Caco-2 (cell line): ENCODE measurements around the gene KIF6. TPM values are rescaled to one million over a fixed set of nuclear protein-coding genes. Genes with fewer than 3 reads are reported as not detected.

Experiments
- BruUV-seq: library from RNA; stranded (reverse); fragments of 400-500 nt; replicated peaks from 2 replicates; lab custom pipeline; 2021; lab: Mats Ljungman, UMichigan
- CTCF ChIA-PET: fragments of 300-600 bp; sonication (Branson Sonifier 250); formaldehyde crosslinking; loops from one replicate; lab custom pipeline; 2022; ENCODE audit warnings: antibody characterized with exemption; lab: Charles Lee
- POLR2A ChIA-PET: fragments of 300-600 bp; sonication (Branson Sonifier 250); formaldehyde crosslinking; loops from one replicate; lab custom pipeline; 2022; ENCODE audit warnings: antibody characterized with exemption; lab: Charles Lee
- DNase-seq, 2 experiments: peaks; one replicate each; pipeline versions ENCODE4 v3.0.0 to v3.0.0-alpha.2; 2020 to 2022
- H3K27me3 ChIP-seq: replicated peaks from 2 replicates; pipeline ENCODE4 v1.6.0; 2011; ENCODE audit warnings: low read length; ENCODE audit not compliant: control insufficient read depth, insufficient read depth
- H3K36me3 ChIP-seq: 2 replicates; pipeline ENCODE4 v1.5.1; 2011; ENCODE audit warnings: low read length; ENCODE audit not compliant: control insufficient read depth, insufficient read depth
- H3K4me1 ChIP-seq: fragments of 250-450 bp; sonication (Bioruptor Pico); 2 replicates; pipeline ENCODE4 v1.5.1; 2020; ENCODE audit warnings: mild to moderate bottlenecking
- H3K4me3 ChIP-seq: 2 replicates; pipeline ENCODE4 v1.5.1; 2011; ENCODE audit warnings: low read depth, mild to moderate bottlenecking, control low read depth, low read length
- H3K9me3 ChIP-seq: fragments of 250-450 bp; sonication (Bioruptor Pico); 2 replicates; pipeline ENCODE4 v1.5.1; 2020; ENCODE audit warnings: mild to moderate bottlenecking, moderate library complexity
- H3K27ac Mint-ChIP-seq: one replicate; pipeline ENCODE4 v1.8.0; 2022; ENCODE audit warnings: mixed read lengths; ENCODE audit not compliant: unreplicated experiment
- H3K27me3 Mint-ChIP-seq: one replicate; pipeline ENCODE4 v1.8.0; 2022; ENCODE audit warnings: mixed read lengths; ENCODE audit not compliant: insufficient read depth, unreplicated experiment
- H3K36me3 Mint-ChIP-seq: one replicate; pipeline ENCODE4 v1.8.0; 2022; ENCODE audit warnings: mild to moderate bottlenecking, mixed read lengths; ENCODE audit not compliant: insufficient read depth, unreplicated experiment
- H3K4me1 Mint-ChIP-seq: one replicate; pipeline ENCODE4 v1.8.0; 2022; ENCODE audit warnings: low read depth, mixed read lengths; ENCODE audit not compliant: unreplicated experiment
- H3K4me3 Mint-ChIP-seq: one replicate; pipeline ENCODE4 v1.8.0; 2022; ENCODE audit warnings: mild to moderate bottlenecking, moderate library complexity, mixed read lengths; ENCODE audit not compliant: unreplicated experiment
- H3K9me3 Mint-ChIP-seq: one replicate; pipeline ENCODE4 v1.8.0; 2022; ENCODE audit warnings: mixed read lengths; ENCODE audit not compliant: unreplicated experiment
- CTCF ChIP-seq, 2 experiments: fragments of 200-600 bp in 1 of 2; IDR thresholded peaks; 1 replicate in 1 of 2; 2 replicates in 1 of 2; pipeline versions ENCODE4 v1.5.1 to v1.8.0; 2011 to 2022; ENCODE audit warnings: antibody characterized with exemption in 1 of 2, control low read depth in 1 of 2, inconsistent platforms in 1 of 2, low read depth in 1 of 2, low read length in 1 of 2, mild to moderate bottlenecking in 1 of 2, moderate library complexity in 1 of 2; ENCODE audit not compliant: insufficient read depth in 1 of 2, severe bottlenecking in 1 of 2, unreplicated experiment in 1 of 2
- intact Hi-C: fragments of 100-400 bp; cut with micrococcal nuclease; formaldehyde crosslinking; loops from one replicate; pipeline ENCODE4 v1.10.0; 2022; ENCODE audit not compliant: unreplicated experiment
- total RNA-seq: library from RNA; stranded (reverse); gene quantifications from 2 replicates; pipeline ENCODE4 v1.2.3, GENCODE V29; 2022

Gene KIF6
- total RNA-seq, 1 experiment from 2014 or later, result not detected

GRCh38 chr6:39439342-39440038, 285.7 kb downstream of the KIF6 start:
- no peak for DNase-seq

GRCh38 chr6:39433630-39434029, 291.6 kb downstream of the KIF6 start:
- Mint-ChIP-seq H3K27ac (no peak overlapping the region), H3K4me1 (no peaks in the 10 kb centered on the region), H3K27me3 (peaks cover 6% of the 10 kb centered on the region), H3K9me3 (no peaks in the 10 kb centered on the region), H3K36me3 (no peaks in the 10 kb centered on the region), H3K4me3 (no peak overlapping the region)
- no peak for TF ChIP-seq CTCF (IDR thresholded peaks at IDR 0.05; ENCODE audit: insufficient read depth in 1 of 2, low read depth in 1 of 2, low read length in 1 of 2, severe bottlenecking in 1 of 2, unreplicated experiment in 1 of 2)
- intact Hi-C loops, result no loop called here
- DNase-seq, result no peak
- H3K27me3 ChIP-seq, result no peaks in the 10 kb centered on the region; the same call in 1 of the 2 replicates
- BruUV-seq, result no TSS peak
- H3K36me3 ChIP-seq, result no peaks in the 10 kb centered on the region
- CTCF ChIA-PET, result no interaction called here
- POLR2A ChIA-PET, result no interaction called here
- H3K4me1 ChIP-seq, result no peaks in the 10 kb centered on the region
- H3K4me3 ChIP-seq, result no peak overlapping the region
- H3K9me3 ChIP-seq, result peaks cover 5% of the 10 kb centered on the region; the same call in 1 of the 2 replicates

More at GRCh38 chr6:39439342-39440038, 285.7 kb downstream of the KIF6 start:
- Mint-ChIP-seq H3K9me3 (no peaks in the 10 kb centered on the region), H3K4me1 (no peaks in the 10 kb centered on the region), H3K27ac (no peak overlapping the region), H3K27me3 (peaks cover 5% of the 10 kb centered on the region), H3K4me3 (no peak overlapping the region), H3K36me3 (no peaks in the 10 kb centered on the region)
- H3K4me3 ChIP-seq, result no peak overlapping the region
- intact Hi-C loops, result no loop called here
- no TSS peak for BruUV-seq
- no peaks in the 10 kb centered on the region for H3K36me3 ChIP-seq
- no peaks in the 10 kb centered on the region for H3K4me1 ChIP-seq
- H3K27me3 ChIP-seq, result no peaks in the 10 kb centered on the region; the same call in 1 of the 2 replicates
- POLR2A ChIA-PET, result no interaction called here
- peaks cover 5% of the 10 kb centered on the region; the same call in 1 of the 2 replicates for H3K9me3 ChIP-seq
- TF ChIP-seq CTCF (IDR thresholded peaks at IDR 0.05; ENCODE audit: insufficient read depth in 1 of 2, low read depth in 1 of 2, low read length in 1 of 2, severe bottlenecking in 1 of 2, unreplicated experiment in 1 of 2), result no peak
- CTCF ChIA-PET, result no interaction called here

- no TSS peak for BruUV-seq
- no peak overlapping the region for H3K27ac Mint-ChIP-seq
- Histone ChIP-seq H3K4me1 (no peaks in the 10 kb centered on the region), H3K27me3 (no peaks in the 10 kb centered on the region; the same call in 1 of the 2 replicates), H3K4me3 (no peak overlapping the region), H3K9me3 (peaks cover 5% of the 10 kb centered on the region; the same call in 1 of the 2 replicates), H3K36me3 (no peaks in the 10 kb centered on the region)
- H3K4me1 Mint-ChIP-seq, result no peaks in the 10 kb centered on the region
- intact Hi-C loops, result no loop called here
- no peaks in the 10 kb centered on the region for H3K9me3 Mint-ChIP-seq
- POLR2A ChIA-PET, result no interaction called here
- CTCF ChIA-PET, result no interaction called here
- TF ChIP-seq CTCF (IDR thresholded peaks at IDR 0.05; ENCODE audit: insufficient read depth in 1 of 2, low read depth in 1 of 2, low read length in 1 of 2, severe bottlenecking in 1 of 2, unreplicated experiment in 1 of 2), result no peak
- no peaks in the 10 kb centered on the region for H3K36me3 Mint-ChIP-seq
- H3K27me3 Mint-ChIP-seq, result peaks cover 6% of the 10 kb centered on the region
- no peak for DNase-seq
- no peak overlapping the region for H3K4me3 Mint-ChIP-seq
Observed at GRCh38 chr6:39432330-39433025, 292.7 kb downstream of the KIF6 start.
